PC-9 (cell line): ENCODE measurements around the gene SMARCA2. TPM values are rescaled to one million over a fixed set of nuclear protein-coding genes. Genes with fewer than 3 reads are reported as not detected.

Source experiments
- BruUV-seq: library from RNA; stranded (reverse); fragments of 400-500 nt; replicated peaks from 2 replicates; lab custom pipeline; 2021; lab: Mats Ljungman, UMichigan
- CTCF ChIA-PET: fragments of 300-600 bp; sonication (Branson Sonifier 250); formaldehyde crosslinking; loops from one replicate; lab custom pipeline; 2022; ENCODE audit warnings: antibody characterized with exemption; lab: Charles Lee
- POLR2A ChIA-PET: fragments of 300-600 bp; sonication (Branson Sonifier 250); formaldehyde crosslinking; loops from one replicate; lab custom pipeline; 2022; ENCODE audit warnings: antibody characterized with exemption; ENCODE audit not compliant: unreplicated experiment; lab: Charles Lee
- DNase-seq, 2 experiments: peaks; one replicate each; pipeline versions ENCODE4 v3.0.0 to v3.0.0-alpha.2; 2015 to 2022; ENCODE audit warnings: mixed read lengths in 1 of 2
- H2AFZ ChIP-seq: fragments of 200-600 bp; sonication (generic); 2 replicates; pipeline ENCODE4 v1.8.1; 2017; ENCODE audit warnings: antibody characterized with exemption
- H3F3A ChIP-seq: fragments of 200-600 bp; sonication (generic); 2 replicates; pipeline ENCODE4 v1.8.1; 2017; ENCODE audit warnings: antibody characterized with exemption, mild to moderate bottlenecking, low read depth; ENCODE audit not compliant: insufficient read depth
- H3K27ac ChIP-seq: fragments of 200-600 bp; sonication (generic); 2 replicates; pipeline ENCODE4 v1.6.1; 2016; ENCODE audit warnings: mixed run types
- H3K27me3 ChIP-seq: fragments of 200-600 bp; sonication (generic); 2 replicates; pipeline ENCODE4 v1.6.1; 2016; ENCODE audit warnings: low read depth, mixed run types; ENCODE audit not compliant: insufficient read depth
- H3K36me3 ChIP-seq: fragments of 200-600 bp; sonication (generic); 2 replicates; pipeline ENCODE4 v1.6.1; 2016; ENCODE audit warnings: low read depth, mixed run types
- H3K4me1 ChIP-seq: fragments of 200-600 bp; sonication (generic); replicated peaks from 2 replicates; pipeline ENCODE4 v1.6.1; 2016; ENCODE audit warnings: mixed run types; ENCODE audit not compliant: insufficient read depth
- H3K4me2 ChIP-seq: fragments of 200-600 bp; sonication (generic); 2 replicates; pipeline ENCODE4 v1.6.1; 2017; ENCODE audit warnings: mixed run types
- H3K4me3 ChIP-seq: fragments of 200-600 bp; sonication (generic); 2 replicates; pipeline ENCODE4 v1.6.1; 2016; ENCODE audit warnings: mixed run types
- H3K79me2 ChIP-seq: fragments of 200-600 bp; sonication (generic); 2 replicates; pipeline ENCODE4 v1.6.1; 2017; ENCODE audit warnings: low read depth, mixed run types
- H3K9me2 ChIP-seq: fragments of 200-600 bp; sonication (generic); 2 replicates; pipeline ENCODE4 v1.8.1; 2017; ENCODE audit warnings: mild to moderate bottlenecking; ENCODE audit not compliant: insufficient read depth
- H3K9me3 ChIP-seq: fragments of 200-600 bp; sonication (generic); 2 replicates; pipeline ENCODE4 v1.8.1; 2016; ENCODE audit warnings: low read depth; ENCODE audit not compliant: insufficient read depth
- H4K20me1 ChIP-seq: fragments of 200-600 bp; sonication (generic); 2 replicates; pipeline ENCODE4 v1.8.1; 2017; ENCODE audit not compliant: insufficient read depth
- EZH2 ChIP-seq: fragments of 200-600 bp; sonication (generic); IDR thresholded peaks from 2 replicates; pipeline ENCODE4 v1.8.0; 2017; ENCODE audit warnings: antibody characterized with exemption, low read depth
- intact Hi-C: fragments of 100-400 bp; cut with micrococcal nuclease; formaldehyde crosslinking; loops from one replicate; pipeline ENCODE4 v1.10.0; 2022; ENCODE audit not compliant: unreplicated experiment
- total RNA-seq: library from RNA; stranded (reverse); gene quantifications from 2 replicates; pipeline ENCODE4 v1.2.3, GENCODE V29; 2021
- TF ChIP-seq, protein P1 (sequence below): fragments of 200-600 bp; sonication (generic); conservative IDR thresholded peaks from 2 replicates; pipeline ENCODE4 v1.6.1; 2017; ENCODE audit warnings: mixed run types, antibody characterized with exemption, mild to moderate bottlenecking, moderate library complexity

SMARCA2 gene
- total RNA-seq, 1 experiment from 2014 or later, result 29.3 TPM

DNA sequence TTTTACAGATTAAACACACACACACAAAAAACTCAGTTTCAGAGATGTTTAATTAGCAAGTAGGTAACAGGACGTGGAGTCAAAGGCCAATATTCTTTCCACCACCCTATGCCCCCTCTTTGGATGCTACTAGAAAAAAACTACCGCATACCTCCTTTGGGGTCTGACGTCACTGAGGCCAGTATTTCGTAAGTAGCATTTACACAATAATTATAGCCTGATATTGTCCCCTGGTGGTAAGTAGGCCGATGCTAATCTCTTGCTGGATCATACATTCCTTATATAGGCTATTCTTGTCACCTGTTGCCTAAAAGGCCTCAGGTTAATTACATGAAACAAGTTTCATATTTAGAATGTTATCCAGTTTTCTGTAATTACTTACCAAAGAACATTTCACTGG is 21.0 kb upstream of the SMARCA2 start:
- Histone ChIP-seq H3K27me3 (peaks cover 27% of the 10 kb centered on the region; the same call in 1 of the 2 replicates), H3K36me3 (no peaks in the 10 kb centered on the region), H3K4me1 (no peaks in the 10 kb centered on the region), H3K4me2 (no peak overlapping the region), H3K79me2 (no peaks in the 10 kb centered on the region), H3K27ac (no peak overlapping the region), H3F3A (no peaks in the 10 kb centered on the region), H3K9me2 (no peaks in the 10 kb centered on the region), H4K20me1 (no peaks in the 10 kb centered on the region), H3K4me3 (no peak overlapping the region), H3K9me3 (no peaks in the 10 kb centered on the region), H2AFZ (no peak overlapping the region)
- no TSS peak for BruUV-seq
- ChIA-PET CTCF (no interaction called here), POLR2A (no interaction called here)
- TF ChIP-seq, protein P1, sequence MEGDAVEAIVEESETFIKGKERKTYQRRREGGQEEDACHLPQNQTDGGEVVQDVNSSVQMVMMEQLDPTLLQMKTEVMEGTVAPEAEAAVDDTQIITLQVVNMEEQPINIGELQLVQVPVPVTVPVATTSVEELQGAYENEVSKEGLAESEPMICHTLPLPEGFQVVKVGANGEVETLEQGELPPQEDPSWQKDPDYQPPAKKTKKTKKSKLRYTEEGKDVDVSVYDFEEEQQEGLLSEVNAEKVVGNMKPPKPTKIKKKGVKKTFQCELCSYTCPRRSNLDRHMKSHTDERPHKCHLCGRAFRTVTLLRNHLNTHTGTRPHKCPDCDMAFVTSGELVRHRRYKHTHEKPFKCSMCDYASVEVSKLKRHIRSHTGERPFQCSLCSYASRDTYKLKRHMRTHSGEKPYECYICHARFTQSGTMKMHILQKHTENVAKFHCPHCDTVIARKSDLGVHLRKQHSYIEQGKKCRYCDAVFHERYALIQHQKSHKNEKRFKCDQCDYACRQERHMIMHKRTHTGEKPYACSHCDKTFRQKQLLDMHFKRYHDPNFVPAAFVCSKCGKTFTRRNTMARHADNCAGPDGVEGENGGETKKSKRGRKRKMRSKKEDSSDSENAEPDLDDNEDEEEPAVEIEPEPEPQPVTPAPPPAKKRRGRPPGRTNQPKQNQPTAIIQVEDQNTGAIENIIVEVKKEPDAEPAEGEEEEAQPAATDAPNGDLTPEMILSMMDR, result no peak
- TF ChIP-seq EZH2, result no peak
- intact Hi-C loops, result no loop called here
- DNase-seq, result no peak

DNA sequence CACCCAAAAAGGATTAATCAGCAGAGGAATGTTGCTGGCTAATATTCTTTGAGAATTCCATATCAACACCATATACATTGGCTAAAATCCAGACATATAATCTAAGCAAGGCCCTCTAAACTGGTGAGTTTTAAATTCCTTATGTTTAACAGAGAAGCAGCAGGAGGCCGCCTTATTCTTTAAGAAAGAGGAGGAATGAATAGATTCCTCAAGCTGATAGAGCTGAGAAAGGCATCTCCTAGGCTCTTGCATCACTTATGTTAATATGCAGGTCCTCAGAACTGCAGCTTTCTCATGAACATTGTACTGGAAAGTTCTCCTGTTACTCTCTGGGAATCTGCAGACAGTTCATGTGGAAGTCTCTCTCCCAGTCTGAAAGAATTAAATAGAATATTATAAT is 20.1 kb upstream of the SMARCA2 start:
- H3K4me2 ChIP-seq, result no peak overlapping the region
- H3K9me2 ChIP-seq, result no peaks in the 10 kb centered on the region
- H3K27ac ChIP-seq, result no peak overlapping the region
- no peaks in the 10 kb centered on the region for H3K9me3 ChIP-seq
- H3K36me3 ChIP-seq, result no peaks in the 10 kb centered on the region
- H3K4me3 ChIP-seq, result no peak overlapping the region
- intact Hi-C loops, result no loop called here
- DNase-seq, result no peak
- CTCF ChIA-PET, result no interaction called here
- H3K27me3 ChIP-seq, result peaks cover 32% of the 10 kb centered on the region; the same call in 1 of the 2 replicates
- POLR2A ChIA-PET, result no interaction called here
- BruUV-seq, result no TSS peak
- no peaks in the 10 kb centered on the region for H3K4me1 ChIP-seq
- H3K79me2 ChIP-seq, result no peaks in the 10 kb centered on the region
- no peaks in the 10 kb centered on the region for H4K20me1 ChIP-seq
- H3F3A ChIP-seq, result no peaks in the 10 kb centered on the region
- no peak overlapping the region for H2AFZ ChIP-seq
- TF ChIP-seq, protein P1, result no peak
- no peak for TF ChIP-seq EZH2

GRCh38 chr9:1996156-1996555 is 19.0 kb upstream of the SMARCA2 start:
- H3K4me3 ChIP-seq, result no peak overlapping the region
- H3K79me2 ChIP-seq, result no peaks in the 10 kb centered on the region
- no peaks in the 10 kb centered on the region for H3K36me3 ChIP-seq
- H3F3A ChIP-seq, result no peaks in the 10 kb centered on the region
- DNase-seq, result no peak
- ChIA-PET POLR2A (no interaction called here), CTCF (no interaction called here)
- H3K4me1 ChIP-seq, result no peaks in the 10 kb centered on the region
- intact Hi-C loops, result no loop called here
- H3K27ac ChIP-seq, result no peak overlapping the region
- no TSS peak for BruUV-seq
- H4K20me1 ChIP-seq, result no peaks in the 10 kb centered on the region
- H3K27me3 ChIP-seq, result peaks cover 32% of the 10 kb centered on the region
- H3K4me2 ChIP-seq, result no peak overlapping the region
- no peaks in the 10 kb centered on the region for H3K9me2 ChIP-seq
- H2AFZ ChIP-seq, result no peak overlapping the region
- TF ChIP-seq, protein P1, result no peak
- no peak for TF ChIP-seq EZH2
- no peaks in the 10 kb centered on the region for H3K9me3 ChIP-seq
